HepG2 (cell line): ENCODE measurements around the gene HRH3. TPM values are rescaled to one million over a fixed set of nuclear protein-coding genes. Genes with fewer than 3 reads are reported as not detected.

ENCODE experiments used
- KDM2A ChIP-seq: sonication (generic); formaldehyde crosslinking; IDR thresholded peaks from 2 replicates; pipeline ENCODE4 v1.4.0; 2020; ENCODE audit warnings: low read depth, missing genetic modification reagents, borderline replicate concordance
- MEIS1 ChIP-seq: sonication (generic); formaldehyde crosslinking; IDR thresholded peaks from 2 replicates; pipeline ENCODE4 v1.9.0; 2021; ENCODE audit warnings: mild to moderate bottlenecking, missing genetic modification reagents, moderate library complexity, borderline replicate concordance
- ZNF207 ChIP-seq: fragments of 450-650 bp; IDR thresholded peaks from 2 replicates; pipeline ENCODE4 v1.6.1; 2016; ENCODE audit warnings: antibody characterized with exemption, borderline replicate concordance
- ZNF256 ChIP-seq: sonication (generic); formaldehyde crosslinking; conservative IDR thresholded peaks from 2 replicates; pipeline ENCODE4 v1.4.0; 2020; ENCODE audit warnings: missing genetic modification reagents
- polyA plus RNA-seq, 8 experiments: library from polyadenylated mRNA; depleted of rRNA in 3 of 8; stranded (reverse) in 7 of 8; unstranded in 1 of 8; fragments of >200 nt; fragmentation: Illumina TruSeq in 4 of 8; extraction: Trizol in 4 of 8; gene quantifications; 2 replicates each; pipeline versions ENCODE4 v1.2.1 to v1.2.3, GENCODE V29; 2011 to 2016; ENCODE audit warnings: low read depth in 4 of 8, missing spikeins in 1 of 8, mixed read lengths in 1 of 8; ENCODE audit not compliant: insufficient read depth in 1 of 8
- total RNA-seq, 5 experiments: library from RNA; depleted of rRNA; stranded (reverse); fragments of >200 nt; fragmentation: Illumina TruSeq; extraction: Trizol; gene quantifications; 2 replicates each; pipeline ENCODE4 v1.2.3, GENCODE V29; 2016; ENCODE audit warnings: low read depth in 1 of 5
- TF ChIP-seq, protein P1 (sequence below): sonication (generic); formaldehyde crosslinking; IDR thresholded peaks from 2 replicates; pipeline ENCODE4 v1.4.0; 2020; ENCODE audit warnings: mild to moderate bottlenecking, missing genetic modification reagents, borderline replicate concordance
- TF ChIP-seq, protein P2 (sequence below): sonication (generic); formaldehyde crosslinking; IDR thresholded peaks from 2 replicates; pipeline ENCODE4 v1.8.0; 2022; ENCODE audit warnings: mild to moderate bottlenecking, missing genetic modification reagents, moderate library complexity
- TF ChIP-seq, protein P3 (sequence below): IDR thresholded peaks from 2 replicates; pipeline ENCODE4 v1.6.1; 2012; ENCODE audit warnings: inconsistent platforms
- TF ChIP-seq, protein P4 (sequence below): sonication (generic); formaldehyde crosslinking; IDR thresholded peaks from 2 replicates; pipeline ENCODE4 v1.5.1; 2020; ENCODE audit warnings: missing genetic modification reagents, mild to moderate bottlenecking, borderline replicate concordance

HRH3 gene
- total and polyA plus RNA-seq, 2 of the 13 experiments (the other 11 are each of a cell fraction or from before 2014, with no cell fraction given): 0.18 TPM; not detected in 1

DNA sequence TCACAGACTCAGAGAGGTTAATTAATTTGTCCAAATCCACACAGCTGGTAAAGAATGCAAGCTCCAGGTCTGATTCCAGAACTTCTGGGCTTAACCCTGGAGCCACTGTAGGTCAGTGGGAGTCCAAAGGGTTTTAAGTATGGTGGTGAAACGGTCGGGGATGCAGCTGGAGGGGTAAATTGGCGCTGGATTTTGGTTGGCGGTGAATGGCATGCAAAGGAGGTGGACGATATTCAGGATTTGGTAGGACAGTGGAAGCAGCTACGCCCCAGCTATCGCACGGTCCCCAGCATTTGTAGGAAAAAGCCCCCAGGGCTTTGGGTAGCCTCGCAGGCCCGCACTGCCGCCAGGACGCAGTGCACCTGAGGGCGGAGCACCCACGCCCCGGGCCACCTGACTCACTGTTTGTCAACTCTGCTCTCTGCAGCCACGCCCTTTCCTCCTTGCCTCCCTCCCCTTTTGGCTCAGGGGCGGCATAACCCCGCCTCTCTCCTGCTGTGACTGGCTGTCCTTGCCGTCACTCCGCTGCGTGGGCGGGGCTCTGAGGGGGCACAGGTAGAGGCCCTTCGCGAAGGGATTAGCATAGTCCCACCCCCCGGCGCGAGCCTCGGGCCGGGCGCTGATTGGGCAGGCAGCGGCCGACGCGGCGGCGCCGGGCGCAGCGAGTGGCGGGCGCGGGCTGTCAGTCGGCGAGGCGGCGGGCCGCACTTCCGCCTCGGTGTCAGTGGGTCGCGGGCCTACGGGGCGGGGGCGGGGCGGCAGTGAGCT is 17.9 kb upstream of the HRH3 start, which contains the start of gene OSBPL2 (continued):
- TF ChIP-seq, protein P1, sequence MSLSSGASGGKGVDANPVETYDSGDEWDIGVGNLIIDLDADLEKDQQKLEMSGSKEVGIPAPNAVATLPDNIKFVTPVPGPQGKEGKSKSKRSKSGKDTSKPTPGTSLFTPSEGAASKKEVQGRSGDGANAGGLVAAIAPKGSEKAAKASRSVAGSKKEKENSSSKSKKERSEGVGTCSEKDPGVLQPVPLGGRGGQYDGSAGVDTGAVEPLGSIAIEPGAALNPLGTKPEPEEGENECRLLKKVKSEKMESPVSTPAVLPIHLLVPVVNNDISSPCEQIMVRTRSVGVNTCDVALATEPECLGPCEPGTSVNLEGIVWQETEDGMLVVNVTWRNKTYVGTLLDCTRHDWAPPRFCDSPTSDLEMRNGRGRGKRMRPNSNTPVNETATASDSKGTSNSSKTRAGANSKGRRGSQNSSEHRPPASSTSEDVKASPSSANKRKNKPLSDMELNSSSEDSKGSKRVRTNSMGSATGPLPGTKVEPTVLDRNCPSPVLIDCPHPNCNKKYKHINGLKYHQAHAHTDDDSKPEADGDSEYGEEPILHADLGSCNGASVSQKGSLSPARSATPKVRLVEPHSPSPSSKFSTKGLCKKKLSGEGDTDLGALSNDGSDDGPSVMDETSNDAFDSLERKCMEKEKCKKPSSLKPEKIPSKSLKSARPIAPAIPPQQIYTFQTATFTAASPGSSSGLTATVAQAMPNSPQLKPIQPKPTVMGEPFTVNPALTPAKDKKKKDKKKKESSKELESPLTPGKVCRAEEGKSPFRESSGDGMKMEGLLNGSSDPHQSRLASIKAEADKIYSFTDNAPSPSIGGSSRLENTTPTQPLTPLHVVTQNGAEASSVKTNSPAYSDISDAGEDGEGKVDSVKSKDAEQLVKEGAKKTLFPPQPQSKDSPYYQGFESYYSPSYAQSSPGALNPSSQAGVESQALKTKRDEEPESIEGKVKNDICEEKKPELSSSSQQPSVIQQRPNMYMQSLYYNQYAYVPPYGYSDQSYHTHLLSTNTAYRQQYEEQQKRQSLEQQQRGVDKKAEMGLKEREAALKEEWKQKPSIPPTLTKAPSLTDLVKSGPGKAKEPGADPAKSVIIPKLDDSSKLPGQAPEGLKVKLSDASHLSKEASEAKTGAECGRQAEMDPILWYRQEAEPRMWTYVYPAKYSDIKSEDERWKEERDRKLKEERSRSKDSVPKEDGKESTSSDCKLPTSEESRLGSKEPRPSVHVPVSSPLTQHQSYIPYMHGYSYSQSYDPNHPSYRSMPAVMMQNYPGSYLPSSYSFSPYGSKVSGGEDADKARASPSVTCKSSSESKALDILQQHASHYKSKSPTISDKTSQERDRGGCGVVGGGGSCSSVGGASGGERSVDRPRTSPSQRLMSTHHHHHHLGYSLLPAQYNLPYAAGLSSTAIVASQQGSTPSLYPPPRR (CRISPR knock-in tag): peak; percentile 13; the same call in 1 of the 2 replicates
- TF ChIP-seq ZNF207 (no peak), KDM2A (peak; percentile 46; the same call in 1 of the 2 replicates), ZNF256 (0 out of 2 replicates have a peak, but pooled peaks have one; percentile 13), MEIS1 (peak; percentile 61)
- TF ChIP-seq, protein P2, sequence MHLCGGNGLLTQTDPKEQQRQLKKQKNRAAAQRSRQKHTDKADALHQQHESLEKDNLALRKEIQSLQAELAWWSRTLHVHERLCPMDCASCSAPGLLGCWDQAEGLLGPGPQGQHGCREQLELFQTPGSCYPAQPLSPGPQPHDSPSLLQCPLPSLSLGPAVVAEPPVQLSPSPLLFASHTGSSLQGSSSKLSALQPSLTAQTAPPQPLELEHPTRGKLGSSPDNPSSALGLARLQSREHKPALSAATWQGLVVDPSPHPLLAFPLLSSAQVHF: no peak
- TF ChIP-seq, protein P3, sequence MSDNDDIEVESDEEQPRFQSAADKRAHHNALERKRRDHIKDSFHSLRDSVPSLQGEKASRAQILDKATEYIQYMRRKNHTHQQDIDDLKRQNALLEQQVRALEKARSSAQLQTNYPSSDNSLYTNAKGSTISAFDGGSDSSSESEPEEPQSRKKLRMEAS: peak; percentile 93
- TF ChIP-seq, protein P4, sequence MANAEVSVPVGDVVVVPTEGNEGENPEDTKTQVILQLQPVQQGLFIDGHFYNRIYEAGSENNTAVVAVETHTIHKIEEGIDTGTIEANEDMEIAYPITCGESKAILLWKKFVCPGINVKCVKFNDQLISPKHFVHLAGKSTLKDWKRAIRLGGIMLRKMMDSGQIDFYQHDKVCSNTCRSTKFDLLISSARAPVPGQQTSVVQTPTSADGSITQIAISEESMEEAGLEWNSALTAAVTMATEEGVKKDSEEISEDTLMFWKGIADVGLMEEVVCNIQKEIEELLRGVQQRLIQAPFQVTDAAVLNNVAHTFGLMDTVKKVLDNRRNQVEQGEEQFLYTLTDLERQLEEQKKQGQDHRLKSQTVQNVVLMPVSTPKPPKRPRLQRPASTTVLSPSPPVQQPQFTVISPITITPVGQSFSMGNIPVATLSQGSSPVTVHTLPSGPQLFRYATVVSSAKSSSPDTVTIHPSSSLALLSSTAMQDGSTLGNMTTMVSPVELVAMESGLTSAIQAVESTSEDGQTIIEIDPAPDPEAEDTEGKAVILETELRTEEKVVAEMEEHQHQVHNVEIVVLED (CRISPR knock-in tag): 0 out of 2 replicates have a peak, but pooled peaks have one; percentile 29
